ENCODE data around the gene CDH4.

The CDH4 gene

DNA sequence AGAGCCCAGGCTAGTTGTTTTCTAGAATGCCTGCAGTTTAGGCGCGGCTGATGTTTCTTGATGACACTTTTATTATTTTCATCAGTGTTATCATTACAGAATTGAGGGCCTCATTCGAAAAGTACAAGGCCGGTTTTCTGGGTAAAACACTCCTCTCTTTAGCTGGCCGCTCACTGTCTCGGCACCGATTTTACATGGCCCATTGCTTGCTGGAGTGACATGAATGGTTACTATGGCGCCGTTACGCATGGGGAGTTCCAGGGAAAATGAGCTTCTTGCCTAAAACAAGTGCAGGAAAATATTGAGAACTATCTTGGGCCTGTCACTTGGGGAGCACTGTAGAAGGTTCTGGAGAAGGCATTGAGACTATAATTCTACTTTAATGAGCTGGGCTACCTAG is 317.8 kb downstream of the CDH4 start:
- DNase-seq = no peak

DNA sequence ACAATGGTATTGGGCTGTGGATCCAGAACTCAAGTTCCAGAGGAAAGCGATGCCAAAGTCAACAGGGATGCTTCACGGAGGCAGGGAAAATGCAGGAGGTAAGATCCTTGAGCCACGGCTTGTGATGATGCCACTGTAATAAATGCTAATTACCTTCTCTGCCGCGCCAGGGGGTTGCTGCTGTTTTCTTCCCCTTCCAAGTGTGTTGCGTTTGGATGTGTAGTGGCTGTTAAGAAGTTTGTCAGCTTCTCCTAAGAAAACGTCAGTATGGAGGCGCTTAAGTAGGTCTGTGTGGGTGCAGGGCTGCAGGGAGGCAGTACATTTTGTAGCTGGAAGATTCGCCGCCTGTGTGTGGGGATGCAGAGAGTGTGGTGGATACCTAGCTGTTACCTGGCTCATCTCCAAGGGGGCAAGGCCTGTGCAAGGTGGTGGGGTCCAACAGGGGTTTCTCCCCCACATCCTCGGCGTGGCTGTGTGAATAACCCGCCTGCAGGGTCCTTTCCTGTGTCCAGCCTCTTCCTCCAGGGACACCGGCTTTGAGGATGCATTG is 318.7 kb downstream of the CDH4 start:
- DNase-seq = no peak

GRCh38 chr20:61571221-61571620 is 319.2 kb downstream of the CDH4 start:
- no peak for DNase-seq

- no peak for DNase-seq
These were observed 320.1 kb downstream of the CDH4 start for GRCh38 chr20:61571916-61572711.

DNA sequence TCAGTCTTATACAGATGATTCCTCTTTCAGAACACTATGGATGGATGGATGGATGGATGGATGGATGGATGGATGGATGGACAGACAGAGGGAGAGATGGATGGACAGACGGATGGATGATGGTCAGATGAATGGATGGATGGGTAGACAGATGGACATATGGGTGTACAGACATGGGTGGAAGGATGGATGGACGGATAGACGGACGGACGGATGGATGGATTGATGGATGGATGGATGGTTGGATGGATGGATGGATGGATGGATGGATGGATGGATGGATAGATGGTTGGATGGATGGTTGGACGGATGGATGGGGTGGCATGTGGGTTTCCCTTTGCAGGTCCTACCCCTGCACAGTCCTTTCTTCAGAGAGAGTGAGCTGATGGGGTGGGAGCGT is 320.7 kb downstream of the CDH4 start:
- DNase-seq = no peak

DNA sequence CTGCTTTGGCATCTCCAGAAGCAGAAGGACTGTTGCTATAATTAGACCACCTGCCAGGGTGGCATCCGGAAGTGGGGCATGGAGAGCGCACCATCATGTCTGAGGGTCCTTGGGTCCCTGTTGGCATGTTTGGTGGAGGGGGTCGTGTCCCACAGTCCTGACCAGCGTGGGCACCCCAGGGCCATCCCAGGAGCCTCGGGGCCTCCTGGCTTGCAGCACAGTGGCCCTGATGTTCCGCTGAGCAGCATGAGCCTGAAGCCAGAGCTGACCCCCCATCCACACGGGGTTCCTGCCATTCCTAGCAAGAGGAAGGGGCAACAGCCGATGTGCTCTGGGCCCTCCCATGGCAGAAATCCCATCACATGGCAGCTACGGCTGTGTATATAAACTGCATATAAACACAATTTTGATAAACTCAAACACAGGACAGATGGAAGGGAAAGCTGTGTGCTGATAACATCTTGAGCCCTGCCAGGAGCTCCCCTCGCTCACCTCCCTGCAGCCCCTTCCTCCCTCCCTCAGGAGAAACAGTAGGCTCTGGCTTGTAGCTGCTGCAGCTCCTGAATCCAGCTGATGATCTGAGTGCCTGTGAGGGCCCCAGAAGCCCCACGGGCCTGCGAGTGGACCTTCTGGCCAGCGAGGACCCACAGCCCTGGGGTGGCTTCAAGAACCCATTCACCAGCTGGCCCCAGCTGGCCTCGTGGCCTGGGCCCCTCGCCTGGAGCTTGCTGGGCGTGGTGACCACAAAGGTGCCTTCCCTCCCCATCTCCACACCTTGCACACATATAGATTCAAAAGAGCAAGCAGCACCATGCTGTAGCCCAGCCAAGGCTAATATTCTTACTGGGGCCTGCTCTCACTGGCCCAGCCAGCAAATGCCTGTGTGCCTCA is 321.6 kb downstream of the CDH4 start:
- DNase-seq = no peak

DNA sequence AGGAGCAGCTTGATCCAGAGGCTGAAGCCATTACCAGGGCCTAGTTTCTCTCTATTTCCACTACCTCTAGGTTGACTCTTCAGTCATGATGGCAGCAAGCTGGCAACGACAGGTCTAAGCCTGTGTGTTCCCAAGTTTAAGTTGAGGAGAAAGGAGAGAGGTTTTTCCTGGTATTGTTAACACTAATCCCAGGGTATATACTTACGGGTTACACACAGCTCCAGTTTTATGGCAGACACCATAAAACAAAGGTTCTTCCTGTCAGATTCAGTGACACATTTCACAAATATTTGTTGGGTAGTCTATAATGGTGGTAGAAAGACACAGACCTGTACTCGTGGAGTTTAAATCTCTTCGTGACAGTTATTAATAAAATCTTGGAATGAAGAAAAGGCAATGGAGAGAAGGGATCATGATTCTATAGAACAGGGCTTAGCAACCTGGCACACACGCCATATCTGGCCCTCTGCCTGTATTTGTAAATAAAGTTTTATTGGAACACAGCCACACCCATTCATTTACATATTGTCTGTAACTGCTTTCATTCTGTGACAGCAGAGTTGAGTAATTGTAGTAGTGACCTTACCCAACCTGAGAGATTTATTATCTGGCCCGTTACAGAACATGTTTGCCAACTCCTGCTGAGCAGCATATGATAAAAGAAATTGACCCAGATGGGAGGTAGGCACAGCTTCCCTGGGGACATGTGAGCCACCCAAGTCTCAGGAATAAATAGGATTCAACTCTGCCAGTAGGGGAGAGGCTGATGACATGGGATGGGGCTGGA is 323.3 kb downstream of the CDH4 start:
- DNase-seq = no peak

- DNase-seq = no peak
These were observed 324.3 kb downstream of the CDH4 start for GRCh38 chr20:61576372-61576771.

DNA sequence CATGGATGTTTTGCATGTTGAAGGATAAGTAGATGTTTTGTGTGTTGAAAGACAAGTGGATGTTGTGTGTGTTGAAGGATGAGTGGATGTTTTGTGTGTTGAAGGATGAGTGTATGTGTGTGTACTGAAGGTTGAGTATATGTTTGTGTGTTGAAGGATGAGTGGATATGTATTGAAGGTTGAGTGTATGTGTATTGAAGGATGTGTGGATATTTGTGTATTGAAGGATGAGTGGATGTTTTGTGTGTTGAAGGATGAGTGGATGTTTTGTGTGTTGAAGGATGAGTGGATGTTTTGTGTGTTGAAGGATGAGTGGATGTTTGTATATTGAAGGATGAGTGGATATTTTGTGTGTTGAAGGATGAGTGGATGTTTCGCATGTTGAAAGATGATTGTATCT is 325.0 kb downstream of the CDH4 start:
- no peak for DNase-seq

- no peak for DNase-seq
These were observed 327.8 kb downstream of the CDH4 start for GRCh38 chr20:61579908-61580307.

GRCh38 chr20:61580958-61581824 is 329.1 kb downstream of the CDH4 start:
- DNase-seq = no peak

DNA sequence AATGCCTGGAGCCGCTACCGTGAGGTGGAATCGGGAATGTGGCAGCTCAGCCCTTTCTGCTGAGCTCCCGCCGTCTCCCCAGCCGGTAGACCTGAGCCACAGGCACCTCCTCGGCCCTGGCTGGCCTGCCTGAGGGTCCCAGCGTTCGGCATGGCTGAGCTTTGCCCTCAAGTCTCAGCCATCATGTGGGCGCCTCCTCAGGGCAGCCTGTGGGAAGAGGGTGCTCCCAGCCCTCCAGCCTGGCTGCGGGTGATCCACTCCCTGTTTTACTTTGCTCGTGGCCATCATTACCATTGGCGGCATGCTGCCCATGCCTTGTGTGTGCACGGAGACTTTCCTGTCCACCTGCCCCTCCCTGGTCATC is 329.7 kb downstream of the CDH4 start:
- DNase-seq = no peak

- no peak for DNase-seq
These were observed 330.3 kb downstream of the CDH4 start for GRCh38 chr20:61582196-61582923.

DNA sequence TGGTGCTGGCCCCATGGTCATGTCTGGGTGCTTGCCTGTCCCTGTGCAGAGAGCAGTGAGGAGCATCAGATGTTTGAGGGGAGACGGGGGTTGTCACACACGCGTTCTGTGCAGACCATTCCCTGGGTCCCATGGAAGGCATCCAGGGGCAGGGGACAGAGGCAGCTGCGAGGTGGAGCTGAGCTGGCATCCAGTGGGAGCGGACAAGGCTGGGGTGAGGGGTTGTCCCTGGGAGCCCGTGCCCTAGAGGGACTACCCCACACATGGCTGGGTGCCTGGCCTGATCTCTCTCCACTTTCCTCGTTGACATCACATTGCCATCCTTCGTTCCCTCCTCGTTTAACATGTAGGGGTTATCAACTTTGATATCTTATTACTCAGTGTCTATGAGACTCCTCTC is 331.3 kb downstream of the CDH4 start:
- no peak for DNase-seq

GRCh38 chr20:61584851-61585250 is 332.8 kb downstream of the CDH4 start:
- no peak for DNase-seq

- DNase-seq = no peak
These were observed 333.7 kb downstream of the CDH4 start for GRCh38 chr20:61585764-61586163.

DNA sequence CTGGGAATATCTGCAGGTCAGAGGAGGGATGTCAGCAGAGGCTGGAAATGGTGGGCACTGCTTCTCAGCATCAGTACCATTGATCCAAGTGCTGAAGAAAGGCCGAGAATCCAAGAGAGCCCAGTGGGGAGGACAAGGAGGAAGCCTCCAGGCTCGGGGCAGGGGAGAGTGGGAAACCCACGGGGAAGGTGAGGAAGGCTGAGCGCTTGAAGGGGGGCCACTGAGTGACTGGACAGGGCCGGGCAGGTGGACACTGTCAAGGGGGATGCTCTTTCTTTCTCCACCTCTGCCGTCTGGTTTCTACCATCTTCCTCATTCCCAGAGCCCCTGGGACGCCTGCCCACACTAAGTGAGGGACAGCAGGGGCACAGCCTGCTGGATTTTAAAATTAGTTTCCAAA is 335.0 kb downstream of the CDH4 start:
- no peak for DNase-seq

GRCh38 chr20:61587681-61588289 is 335.7 kb downstream of the CDH4 start:
- DNase-seq = no peak

DNA sequence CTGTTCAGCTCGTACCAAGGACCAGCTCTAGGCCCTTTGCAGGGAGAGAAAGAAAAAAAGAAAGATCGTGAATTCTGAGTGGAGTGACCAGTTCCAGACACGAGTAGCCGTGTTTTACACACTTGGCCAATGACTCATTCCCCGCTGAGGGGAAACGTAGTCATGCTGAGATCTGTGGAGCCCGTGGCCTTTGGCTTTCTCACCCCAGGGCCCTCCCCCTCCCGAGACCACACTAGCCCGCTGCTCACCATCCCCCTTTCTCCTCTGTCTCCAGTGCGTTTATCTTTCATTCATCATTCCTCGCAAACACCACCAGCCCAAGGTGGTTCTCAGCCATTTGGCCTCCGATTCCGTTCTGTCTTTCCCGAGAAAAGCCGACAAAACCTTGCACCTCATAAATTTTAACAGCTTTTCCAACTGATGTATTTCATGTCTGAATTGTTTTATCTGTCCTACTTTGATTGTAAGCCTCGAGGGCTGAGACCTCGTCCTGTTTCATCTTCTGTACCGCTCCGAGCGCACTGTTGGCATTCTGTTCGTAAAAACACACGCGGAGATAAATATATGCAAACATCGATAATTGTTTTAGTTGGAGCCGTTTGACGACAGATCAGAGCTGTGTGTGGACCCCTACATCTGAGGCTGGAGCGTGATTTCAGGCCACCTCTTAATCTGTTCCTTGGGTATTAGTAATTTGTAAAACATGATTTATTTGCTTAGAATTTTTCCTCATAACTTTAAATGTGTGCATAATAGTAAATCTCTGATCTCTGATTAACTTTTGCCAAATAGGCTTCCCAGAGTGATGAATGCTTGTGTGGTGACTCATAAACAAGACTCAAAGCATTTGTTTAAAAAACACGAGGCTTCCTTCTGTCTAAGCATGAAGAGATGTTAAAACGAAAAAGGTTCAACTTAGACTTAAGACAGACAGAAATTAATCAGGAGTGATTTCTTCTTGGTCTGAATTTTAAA is 336.6 kb downstream of the CDH4 start:
- no peak for DNase-seq

DNA sequence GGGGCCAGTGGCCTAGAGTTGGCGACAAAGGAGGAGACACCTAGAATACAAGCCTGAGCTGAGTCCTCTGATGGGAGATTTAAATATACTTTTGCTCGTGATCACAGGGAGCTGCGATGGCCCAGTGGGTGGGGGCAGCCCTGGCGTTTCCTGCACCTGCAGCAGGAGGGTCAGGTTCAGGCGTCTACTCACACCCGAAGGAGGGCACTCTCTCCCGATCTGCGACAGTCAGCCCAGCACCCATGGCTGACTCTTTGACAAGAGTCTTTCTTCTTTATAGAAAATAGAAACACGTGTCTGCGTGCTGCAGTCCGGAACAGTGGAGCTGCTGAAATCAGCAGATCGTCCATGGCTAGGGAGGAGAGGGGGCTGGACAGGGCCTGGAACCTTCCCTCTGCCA is 338.2 kb downstream of the CDH4 start:
- no peak for DNase-seq

All from T-helper 9 cell (primary cell).